Loucy (cell line): Measurements from ENCODE around the gene CLDN20.

ENCODE experiments used
- CTCF ChIP-seq: fragments of 200-600 bp; sonication (generic); conservative IDR thresholded peaks from 2 replicates; pipeline ENCODE4 v1.5.1; 2014; ENCODE audit warnings: mild to moderate bottlenecking, antibody characterized with exemption, low read length
- EZH2phosphoT487 ChIP-seq: fragments of 200-600 bp; IDR thresholded peaks from 2 replicates; pipeline ENCODE4 v1.6.1; 2018; ENCODE audit warnings: antibody characterized with exemption, mild to moderate bottlenecking, moderate library complexity, borderline replicate concordance

- TF ChIP-seq CTCF, result peak; percentile 66
- TF ChIP-seq EZH2phosphoT487, result no peak
Measured at GRCh38 chr6:155248008-155249001, 15.5 kb upstream of the CLDN20 start.
